Activated gamma-delta T cell treated with anti-CD3 and anti-CD28 coated beads, Interleukin-2, amount 50 U/mL, for 16 hours (primary cell): Measurements from ENCODE around the gene CACNA2D1.
"Not testable (repeated sequence)": the region's sequence is repeated elsewhere in the genome, so short reads cannot be mapped to it uniquely, and the experiment has no call there.

Source experiments
- DNase-seq: peaks from one replicate; pipeline ENCODE4 v3.0.0-alpha.2; 2020; ENCODE audit warnings: low read depth

Gene CACNA2D1

DNA sequence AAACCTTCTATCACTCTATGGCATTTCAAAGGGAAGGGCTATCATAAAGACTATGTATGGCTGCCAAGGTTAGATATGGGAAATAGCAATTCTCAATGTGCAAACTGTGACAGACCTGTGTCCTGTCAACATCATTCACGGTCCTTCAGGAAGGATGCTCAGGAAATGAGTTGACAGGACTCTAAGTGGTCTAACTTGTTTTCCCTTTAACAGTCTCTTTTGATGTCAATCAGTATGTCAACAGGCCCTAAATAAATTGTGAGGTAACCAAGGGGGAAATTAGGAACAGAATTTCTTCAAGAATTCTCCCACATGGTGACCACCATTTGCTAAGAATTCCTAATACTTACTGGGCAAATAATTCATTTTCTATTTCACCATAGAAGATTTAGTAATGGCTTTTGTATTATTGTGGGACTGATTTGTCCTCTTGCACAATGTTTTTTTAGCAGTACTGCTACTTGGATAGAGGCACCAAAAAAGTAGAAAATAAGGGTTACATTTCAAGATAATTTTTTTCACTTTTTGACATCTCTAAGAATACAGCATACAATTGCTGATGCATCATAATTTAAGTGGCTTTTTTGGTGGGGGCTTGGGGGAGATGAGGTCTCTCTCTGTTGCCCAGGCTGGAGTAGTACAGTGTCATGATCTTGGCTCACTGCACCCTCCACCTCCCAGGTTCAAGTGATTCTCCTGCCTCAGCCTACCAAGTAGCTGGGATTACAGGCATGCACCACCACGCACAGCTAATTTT, 275.8 kb downstream of the CACNA2D1 start:
- DNase-seq = no peak

DNA sequence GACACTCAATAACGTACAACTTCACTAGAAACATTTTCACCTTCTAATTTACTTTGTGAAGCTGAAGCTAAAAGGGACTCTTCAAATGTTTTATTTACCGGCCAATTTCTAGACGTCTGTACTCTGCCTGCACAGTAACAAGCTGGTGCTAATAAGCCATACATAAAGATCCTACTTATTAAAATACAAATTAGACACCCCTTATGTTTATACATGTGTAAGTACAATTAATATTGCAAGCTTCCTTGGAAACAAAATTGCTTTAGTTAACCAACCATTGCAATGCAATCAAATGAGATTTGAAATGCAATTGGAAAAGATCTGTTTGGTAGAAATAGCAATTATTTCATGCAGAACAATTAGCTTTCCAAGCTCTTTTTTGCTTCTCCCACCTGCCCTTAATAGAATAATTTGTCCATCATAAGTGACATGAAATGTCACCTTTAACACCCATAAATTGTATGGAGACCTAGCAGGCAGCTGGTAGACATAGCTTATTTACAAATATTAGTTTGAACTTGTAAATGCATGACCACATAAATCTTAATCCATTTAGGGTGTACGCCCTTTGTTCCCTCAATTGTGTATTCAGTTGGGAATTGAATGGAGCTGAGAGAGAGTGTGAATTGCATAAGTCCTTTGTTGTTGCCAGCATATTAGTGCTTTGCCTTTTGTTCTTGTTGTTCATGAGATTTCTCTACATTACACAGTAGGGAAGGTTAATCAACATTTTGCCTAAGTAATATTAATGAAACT, 277.1 kb downstream of the CACNA2D1 start:
- no peak for DNase-seq

DNA sequence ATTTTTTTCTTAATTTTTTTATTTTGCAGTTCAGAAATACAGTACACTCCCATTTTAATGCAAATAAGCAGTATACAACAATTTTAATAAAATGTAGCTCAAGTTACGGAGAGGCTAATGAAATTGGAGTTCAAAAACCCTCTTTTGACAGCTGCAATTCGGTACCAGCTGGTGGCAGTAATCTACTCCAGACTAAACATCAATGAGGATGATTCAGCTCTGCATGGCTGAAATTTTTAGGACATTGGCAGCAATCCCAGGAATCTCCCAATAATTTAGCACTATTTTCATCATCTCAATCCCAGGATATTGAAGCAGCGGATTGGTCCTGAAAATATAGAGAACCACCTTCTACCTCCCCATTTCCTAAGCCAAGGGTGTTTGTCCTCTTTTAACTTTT, 278.8 kb downstream of the CACNA2D1 start:
- DNase-seq = no peak

DNA sequence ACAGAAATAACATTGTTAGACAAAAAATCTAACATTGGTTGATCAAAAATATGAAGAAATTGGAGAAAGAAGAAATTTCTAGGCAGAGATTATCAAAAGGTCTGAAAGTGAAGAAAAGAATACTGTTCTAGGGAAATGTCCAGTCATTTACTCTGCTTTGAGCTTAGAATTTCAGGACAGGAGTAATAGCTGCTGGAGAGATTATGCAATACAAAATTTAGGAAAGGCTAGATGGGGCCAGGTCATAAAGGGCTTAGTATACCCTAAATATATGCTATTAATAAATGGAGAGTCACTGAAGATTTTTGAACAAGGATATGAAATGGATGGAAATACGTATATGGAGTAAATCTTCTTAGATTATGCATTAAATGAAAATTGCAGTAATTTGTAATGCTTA, 279.2 kb downstream of the CACNA2D1 start:
- no peak for DNase-seq

DNA sequence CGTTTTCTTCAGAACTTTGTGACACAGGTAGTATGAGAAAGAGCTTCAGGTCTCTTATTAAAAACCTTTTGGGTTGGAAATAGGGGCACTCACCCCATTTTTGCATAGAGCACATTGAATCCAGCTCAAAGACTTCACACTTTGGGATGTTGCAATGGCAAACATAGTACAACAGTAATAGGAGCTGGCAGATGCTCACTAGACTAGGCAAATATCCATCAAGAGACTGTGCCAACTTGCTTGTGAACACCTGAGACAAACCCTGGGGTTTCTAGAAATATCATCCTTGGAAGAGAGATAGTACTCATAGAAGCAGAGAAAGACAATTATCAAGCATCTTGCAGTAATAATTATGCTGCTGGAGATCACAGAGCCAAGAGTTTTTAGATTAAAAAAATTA, 280.0 kb downstream of the CACNA2D1 start:
- DNase-seq = no peak

DNA sequence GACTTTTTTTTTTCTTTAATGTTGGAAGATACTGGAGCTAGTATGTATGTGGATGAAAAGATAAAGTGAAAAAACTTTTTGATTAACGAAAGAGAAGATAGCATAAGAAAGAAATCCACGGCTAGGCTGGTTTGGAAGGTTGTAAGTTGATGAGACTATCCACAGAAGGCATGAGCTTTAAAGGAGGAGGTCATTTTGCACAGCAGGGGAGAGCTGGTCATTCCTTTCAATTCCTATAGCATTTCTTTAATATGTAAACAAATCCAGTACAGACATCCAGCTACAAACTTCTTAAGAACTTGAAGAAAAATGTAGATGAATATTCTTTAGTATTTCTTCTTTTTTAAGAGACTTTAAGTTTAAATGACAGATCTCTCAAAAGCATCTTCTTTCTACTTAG, 281.3 kb downstream of the CACNA2D1 start:
- no peak for DNase-seq

DNA sequence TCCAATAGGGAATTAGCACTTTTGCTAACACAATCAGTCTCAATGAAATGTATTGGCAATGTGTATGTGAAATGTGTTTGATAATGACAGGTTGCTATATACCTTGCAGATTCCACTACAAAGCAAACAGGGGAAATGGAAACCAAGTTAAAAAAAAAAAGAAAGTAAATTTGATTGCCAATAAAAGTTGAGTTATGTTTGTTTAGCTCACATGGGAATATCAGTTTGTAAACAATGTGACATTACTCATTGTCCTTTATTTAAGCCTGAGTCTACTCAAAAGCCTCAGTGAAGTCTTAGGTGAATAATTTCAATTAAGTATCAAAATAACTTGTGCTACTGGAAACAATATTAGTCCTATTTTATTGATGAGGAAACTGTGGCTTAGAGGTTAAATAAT, 285.2 kb downstream of the CACNA2D1 start:
- no peak for DNase-seq

DNA sequence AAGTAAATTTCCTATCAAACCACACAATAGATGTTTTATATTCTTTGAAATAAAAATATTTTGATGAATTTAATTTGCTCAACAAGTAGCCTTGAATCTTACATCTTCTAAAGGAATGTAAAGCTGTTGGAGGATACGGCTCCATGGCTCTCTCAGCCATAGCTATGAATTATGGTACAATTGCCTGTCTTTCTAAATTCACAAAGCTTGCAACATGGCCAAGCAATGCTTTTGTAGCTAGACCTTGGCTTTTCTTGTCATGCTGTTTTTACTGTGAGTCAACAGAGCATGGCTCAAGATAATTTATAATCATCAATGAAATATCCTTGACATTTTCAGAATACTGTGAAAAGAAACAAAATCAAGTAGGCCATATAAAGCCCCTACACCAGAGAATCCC, 286.7 kb downstream of the CACNA2D1 start:
- no peak for DNase-seq

DNA sequence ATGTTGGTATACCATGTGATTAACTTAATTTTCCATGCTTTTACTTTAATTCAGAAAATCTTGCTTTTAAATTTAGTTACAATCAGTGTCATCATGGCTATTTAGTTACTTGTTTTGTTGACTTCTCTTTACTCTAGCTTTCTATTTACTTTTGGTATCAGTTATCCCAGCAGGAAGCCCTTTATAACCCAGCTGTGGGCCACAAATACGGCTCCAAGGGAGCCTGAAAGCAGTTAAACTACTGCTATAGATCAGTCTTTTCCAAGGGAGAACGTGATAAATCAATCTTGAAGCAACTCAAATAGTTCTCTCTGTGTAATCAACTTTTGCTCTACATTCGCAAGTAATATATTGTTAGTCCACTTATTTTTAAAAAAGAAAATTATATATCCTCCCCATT, 287.4 kb downstream of the CACNA2D1 start:
- DNase-seq = no peak

DNA sequence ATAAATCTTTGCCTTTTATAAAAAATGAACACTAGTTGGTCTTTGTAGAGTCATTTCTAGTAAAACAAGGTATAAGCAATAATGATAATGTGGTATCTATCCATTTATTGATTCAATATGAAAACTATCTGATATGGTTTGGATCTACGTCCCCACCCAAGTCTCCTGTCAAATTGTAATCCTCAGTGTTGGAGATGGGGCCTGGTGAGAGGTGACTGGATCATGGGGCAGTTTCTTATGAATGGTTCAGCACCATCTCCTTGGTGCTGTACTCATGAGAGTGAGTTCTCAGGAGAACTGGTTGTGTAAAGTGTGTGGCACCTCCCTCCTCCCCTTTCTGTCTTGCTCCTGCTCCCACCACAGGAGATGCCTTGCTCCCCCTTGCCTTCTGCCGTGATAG, 288.8 kb downstream of the CACNA2D1 start:
- no peak for DNase-seq

DNA sequence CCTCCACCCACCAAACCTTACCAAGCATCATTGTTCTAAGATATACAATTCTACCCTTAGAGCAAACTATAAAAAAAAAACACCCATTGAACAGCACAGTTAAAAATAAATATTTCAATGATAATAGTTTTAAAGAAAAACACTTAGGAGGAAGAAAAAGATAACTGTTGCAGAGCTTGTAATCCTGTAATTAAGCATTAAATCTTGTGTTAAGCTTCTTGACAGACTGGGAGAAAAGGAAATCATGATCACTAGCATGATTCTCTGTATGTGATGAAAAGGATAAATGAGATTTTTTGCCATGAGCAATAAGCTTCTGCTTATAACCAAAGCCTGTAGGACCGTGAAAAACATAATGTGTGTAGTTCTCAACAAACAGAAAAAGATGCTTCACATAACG, 289.8 kb downstream of the CACNA2D1 start:
- no peak for DNase-seq

DNA sequence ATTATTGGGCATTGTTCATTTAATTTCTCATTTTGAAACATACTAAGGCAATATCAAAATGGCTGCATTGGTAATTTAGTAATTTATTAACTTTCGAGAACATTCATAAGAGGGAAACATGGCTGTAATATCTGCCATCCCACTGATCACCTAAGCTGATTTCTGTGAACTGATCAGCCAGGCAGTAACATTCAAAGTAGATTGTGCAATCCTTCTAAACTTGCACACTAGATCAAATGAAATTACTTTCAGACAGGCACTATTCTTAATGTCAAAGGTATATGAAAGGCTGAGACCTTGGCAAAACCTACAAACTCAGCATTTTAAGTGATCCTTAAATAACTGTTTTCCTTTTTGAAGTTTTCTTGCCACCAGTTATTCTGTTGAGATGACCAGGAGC, 290.7 kb downstream of the CACNA2D1 start:
- DNase-seq = no peak

DNA sequence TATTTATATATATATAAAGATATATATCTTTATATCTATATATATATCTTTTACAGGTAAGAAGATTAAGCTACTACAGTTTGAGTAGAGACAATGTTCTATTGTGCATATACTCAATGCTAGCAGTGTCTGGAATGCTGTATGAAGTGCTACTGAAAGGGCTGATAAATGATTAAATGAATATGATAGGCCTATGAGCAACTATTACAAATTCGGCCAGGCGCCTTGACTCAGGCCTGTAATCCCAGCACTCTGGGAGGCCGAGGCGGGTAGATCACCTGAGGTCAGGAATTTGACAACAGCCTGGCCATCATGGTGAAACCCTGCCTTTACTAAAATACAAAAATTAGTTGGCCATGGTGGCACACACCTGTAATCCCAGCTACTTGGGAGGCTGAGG, 297.1 kb downstream of the CACNA2D1 start:
- no peak for DNase-seq

DNA sequence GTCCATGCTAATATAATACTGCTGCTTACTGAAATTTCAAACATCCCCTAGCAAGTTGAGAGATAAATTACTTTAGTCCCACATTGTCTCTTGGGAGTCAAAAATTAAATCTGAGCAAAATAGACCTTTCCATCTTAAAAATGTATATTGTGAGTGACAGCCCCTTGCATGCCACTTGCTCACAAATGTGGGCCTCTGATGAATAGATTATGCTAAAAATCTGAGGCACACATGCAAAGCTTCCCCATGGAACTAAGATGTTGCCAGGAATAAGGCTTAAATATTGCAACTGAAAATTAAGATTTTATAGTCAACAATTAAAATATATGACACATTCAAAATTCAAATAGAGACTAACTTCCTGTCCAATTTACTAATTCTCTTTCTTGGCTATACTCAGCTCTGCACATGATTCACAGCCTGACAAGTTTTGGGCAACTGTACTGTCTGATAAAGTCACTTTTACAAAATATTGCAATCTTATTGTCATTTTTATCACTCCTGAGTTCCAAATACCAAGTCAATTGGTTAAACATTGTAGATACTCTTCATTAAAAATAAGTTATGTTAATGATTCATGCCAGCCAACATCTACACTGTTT, 301.2 kb downstream of the CACNA2D1 start:
- no peak for DNase-seq

DNA sequence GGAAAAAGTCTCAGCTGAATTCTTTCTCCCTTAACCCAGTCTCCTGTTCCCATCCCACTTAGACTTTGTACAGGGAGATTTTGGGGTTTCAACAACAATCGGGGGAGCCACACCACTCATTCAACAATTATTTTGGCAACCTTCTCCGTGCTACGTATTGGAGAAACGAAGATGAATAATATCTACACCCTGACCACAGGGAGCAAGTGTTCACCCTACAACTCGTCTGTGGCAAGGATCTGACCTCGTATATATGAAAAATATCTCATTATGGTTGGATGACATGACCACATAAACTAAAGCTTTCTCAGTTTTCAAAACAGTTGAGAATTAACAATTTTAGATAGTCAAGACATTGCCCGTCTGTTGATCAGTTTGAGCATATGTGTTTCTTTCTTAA, 302.1 kb downstream of the CACNA2D1 start:
- no peak for DNase-seq

DNA sequence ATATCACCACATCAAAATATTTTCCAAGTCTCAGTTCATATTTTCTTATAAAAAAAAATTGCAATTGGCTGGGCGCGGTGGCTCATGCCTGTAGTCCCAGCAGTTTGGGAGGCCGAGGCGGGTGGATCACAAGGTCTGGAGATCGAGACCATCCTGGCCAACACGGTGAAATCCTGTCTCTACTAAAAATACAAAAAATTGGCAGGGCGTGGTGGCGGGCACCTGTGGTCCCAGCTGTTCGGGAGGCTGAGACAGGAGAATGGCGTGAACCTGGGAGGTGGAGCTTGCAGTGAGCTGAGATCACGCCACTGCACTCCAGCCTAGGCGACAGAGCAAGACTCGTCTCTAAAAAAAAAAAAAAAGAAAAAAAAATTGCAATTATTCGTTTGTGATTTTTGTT, 303.0 kb downstream of the CACNA2D1 start:
- DNase-seq = not testable (repeated sequence)

DNA sequence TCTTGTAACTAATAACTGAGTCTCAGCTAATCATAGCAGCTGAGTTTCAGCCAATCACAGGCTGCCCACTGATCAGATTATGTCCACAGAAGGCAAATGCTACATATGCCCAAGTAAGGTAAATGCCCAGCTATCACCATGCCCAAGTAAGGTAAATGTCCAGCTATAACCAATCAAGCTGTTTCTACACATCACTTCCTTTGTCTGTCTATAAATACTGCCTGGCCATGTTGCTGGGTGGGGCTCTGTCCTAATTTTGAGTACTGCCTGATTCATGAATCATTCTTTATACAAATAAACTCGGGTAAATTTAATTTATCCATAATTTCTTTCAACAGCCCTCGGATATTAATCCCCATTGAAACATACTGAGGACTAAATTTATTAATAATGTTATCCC, 312.4 kb downstream of the CACNA2D1 start:
- DNase-seq = no peak

DNA sequence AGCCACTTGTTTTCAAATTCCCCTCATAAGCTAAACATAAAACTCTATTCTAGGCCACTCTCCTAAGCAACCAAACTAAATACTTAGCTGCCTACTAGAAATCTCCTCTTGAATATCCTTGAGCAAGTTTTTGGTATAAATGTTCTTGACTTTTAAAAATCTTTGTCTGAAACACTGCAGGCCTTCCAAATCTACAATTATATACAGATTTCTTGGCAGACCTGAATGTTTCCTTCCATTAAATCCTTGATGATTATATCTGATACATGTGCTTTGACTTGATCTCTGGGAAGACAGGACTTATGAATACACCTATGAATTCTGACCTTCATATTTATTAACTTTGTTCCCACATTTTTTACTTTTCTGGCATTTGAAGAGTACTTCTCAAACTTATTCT, 314.5 kb downstream of the CACNA2D1 start:
- no peak for DNase-seq

DNA sequence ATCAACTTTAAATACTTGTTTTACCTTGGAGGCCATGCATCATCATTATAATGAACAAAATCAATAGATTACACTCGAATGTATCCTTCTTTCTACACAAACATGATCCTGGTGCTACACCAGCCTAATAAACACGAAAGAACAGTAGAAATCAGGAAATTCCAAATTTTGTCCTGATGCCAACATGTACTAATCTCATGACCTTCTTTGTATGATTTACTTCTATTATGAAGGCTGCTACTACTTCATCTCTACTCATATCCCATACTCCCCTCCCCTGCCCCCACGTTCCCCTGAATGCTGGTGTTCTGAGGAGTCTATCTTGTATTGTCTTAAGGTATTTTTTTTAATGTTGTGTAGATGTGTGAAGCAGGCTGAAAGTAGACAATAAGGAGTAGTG, 315.0 kb downstream of the CACNA2D1 start:
- DNase-seq = no peak

DNA sequence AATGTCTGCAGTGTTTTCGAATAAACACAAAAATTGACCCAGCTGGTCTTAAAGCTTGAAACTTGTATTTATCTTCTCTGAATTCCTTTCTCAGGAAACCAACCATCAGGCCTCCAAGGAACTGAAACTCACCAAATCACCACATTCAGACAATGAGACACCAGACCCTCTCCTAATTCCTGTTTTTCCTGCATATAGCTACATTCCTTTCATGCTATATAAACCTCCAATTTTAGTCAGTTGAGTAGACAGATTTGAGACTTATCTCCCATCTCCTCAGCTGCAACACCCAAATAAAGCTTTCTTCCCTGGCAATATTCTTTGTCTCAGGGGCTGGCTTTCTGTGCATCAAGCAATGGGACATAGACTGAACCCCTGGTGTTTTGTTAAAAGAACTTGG, 317.0 kb downstream of the CACNA2D1 start:
- no peak for DNase-seq

DNA sequence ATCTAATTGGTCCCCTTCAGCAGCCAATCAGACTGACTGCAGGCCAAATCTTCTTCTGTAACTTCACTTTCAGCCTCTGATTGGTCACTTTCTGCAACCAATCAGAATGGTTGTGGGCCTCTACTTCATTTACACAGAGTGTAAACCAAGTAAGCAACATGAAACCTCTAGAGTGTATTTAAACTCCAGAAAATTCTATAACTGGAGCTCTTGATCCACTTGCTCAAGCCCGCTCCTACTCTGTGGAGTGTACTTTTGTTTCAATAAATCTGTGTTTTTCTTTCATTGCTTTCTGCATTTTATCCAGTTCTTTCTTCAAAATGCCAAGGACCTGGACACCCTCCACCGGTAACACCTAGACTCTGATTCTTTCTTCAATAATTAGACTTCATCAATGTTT, 319.1 kb downstream of the CACNA2D1 start:
- no peak for DNase-seq

DNA sequence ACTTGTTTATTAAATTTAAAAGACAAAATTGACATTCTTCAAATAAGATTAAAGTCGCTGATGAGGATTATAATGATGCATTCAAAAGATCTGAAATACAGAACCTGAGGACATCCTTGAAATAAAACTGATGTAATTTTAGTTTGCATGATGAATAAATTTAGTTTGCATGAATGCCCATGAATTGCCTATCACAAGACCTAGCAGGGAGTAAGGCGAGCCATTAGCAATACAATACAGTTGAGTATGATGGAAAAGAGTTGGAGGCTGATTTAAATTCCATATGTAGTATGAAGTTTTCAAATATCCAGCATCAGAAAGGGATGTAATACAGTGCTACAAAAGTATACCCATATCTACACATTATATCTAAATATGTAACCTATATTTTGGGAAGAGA, 321.3 kb downstream of the CACNA2D1 start:
- DNase-seq = no peak

DNA sequence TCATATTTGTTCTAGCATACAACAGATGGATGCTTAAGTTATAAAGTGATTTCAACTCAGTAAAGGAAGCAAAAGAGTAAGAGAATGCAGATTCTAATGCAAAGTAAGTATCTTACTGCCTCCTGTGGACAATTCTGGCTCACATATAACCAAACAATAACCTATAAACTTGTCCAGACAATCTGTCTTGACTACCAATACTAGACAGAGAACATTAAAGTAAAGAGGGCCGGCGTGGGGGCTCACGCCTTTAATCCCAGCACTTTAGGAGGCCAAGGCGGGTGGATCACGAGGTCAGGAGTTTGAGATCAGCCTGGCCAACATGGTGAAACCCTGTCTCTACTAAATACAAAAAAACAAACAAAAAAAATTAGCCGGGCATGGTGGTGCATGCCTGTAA, 329.3 kb downstream of the CACNA2D1 start:
- DNase-seq = no peak
